Breast epithelium (tissue), 4 donors: ENCODE measurements around the gene PLPPR5. TPM values are rescaled to one million over a fixed set of nuclear protein-coding genes. Genes with fewer than 3 reads are reported as not detected.

Experiments used
- DNase-seq, 2 donors: peaks; one replicate each; pipeline ENCODE4 v3.0.0-alpha.2; 2019; ENCODE audit warnings: low spot score in 2 of 2
- H3K27ac ChIP-seq, 2 donors: fragments of 200-600 bp; sonication (generic) in 1 of 2; one replicate each; pipeline ENCODE4 v1.5.1; 2016 to 2019; ENCODE audit warnings: mild to moderate bottlenecking in 1 of 2
- H3K27me3 ChIP-seq, 2 donors: fragments of 200-600 bp; sonication (generic) in 1 of 2; one replicate each; pipeline versions ENCODE4 v1.5.1 to v1.6.0; 2017 to 2019; ENCODE audit warnings: control low read depth in 1 of 2, mild to moderate bottlenecking in 1 of 2
- H3K36me3 ChIP-seq: fragments of 200-600 bp; one replicate; pipeline ENCODE4 v1.5.1; 2019
- H3K4me1 ChIP-seq, 2 donors: fragments of 200-600 bp; sonication (generic); one replicate each; pipeline ENCODE4 v1.5.1; 2016 to 2019; ENCODE audit warnings: control low read depth in 1 of 2
- H3K4me3 ChIP-seq, 3 donors: fragments of 200-600 bp; sonication (generic); 1 replicate in 2 of 3; 2 replicates in 1 of 3; pipeline ENCODE4 v1.5.1; 2016 to 2019; ENCODE audit warnings: mild to moderate bottlenecking in 3 of 3, moderate library complexity in 2 of 3
- H3K9me3 ChIP-seq, 2 donors: fragments of 200-600 bp; sonication (generic) in 1 of 2; one replicate each; pipeline ENCODE4 v1.5.1; 2016 to 2019; ENCODE audit warnings: control low read depth in 1 of 2
- CTCF ChIP-seq, 3 donors: fragments of 450-650 bp; IDR thresholded peaks; one replicate each; pipeline ENCODE4 v1.5.1; 2016 to 2017; ENCODE audit warnings: antibody characterized with exemption in 3 of 3, mild to moderate bottlenecking in 3 of 3, moderate library complexity in 3 of 3
- POLR2A ChIP-seq: fragments of 450-650 bp; IDR thresholded peaks from one replicate; pipeline ENCODE4 v1.6.1; 2016; ENCODE audit warnings: antibody characterized with exemption, mild to moderate bottlenecking, moderate library complexity
- POLR2AphosphoS5 ChIP-seq, 3 donors: sonication (generic); formaldehyde crosslinking; IDR thresholded peaks; one replicate each; pipeline ENCODE4 v1.6.1; 2017; ENCODE audit warnings: antibody characterized with exemption in 3 of 3
- intact Hi-C: fragments of 100-400 bp; cut with DNase I; formaldehyde crosslinking; loops from one replicate; pipeline ENCODE4 v1.15.1; 2023; ENCODE audit warnings: low total_unique reads
- total RNA-seq, 3 donors: library from RNA; depleted of rRNA; stranded (reverse); fragments of >200 nt; gene quantifications; one replicate each; pipeline ENCODE4 v1.1.0, GENCODE V29; 2016

Gene PLPPR5
- total RNA-seq, 3 donors from 2014 or later, result not detected

DNA sequence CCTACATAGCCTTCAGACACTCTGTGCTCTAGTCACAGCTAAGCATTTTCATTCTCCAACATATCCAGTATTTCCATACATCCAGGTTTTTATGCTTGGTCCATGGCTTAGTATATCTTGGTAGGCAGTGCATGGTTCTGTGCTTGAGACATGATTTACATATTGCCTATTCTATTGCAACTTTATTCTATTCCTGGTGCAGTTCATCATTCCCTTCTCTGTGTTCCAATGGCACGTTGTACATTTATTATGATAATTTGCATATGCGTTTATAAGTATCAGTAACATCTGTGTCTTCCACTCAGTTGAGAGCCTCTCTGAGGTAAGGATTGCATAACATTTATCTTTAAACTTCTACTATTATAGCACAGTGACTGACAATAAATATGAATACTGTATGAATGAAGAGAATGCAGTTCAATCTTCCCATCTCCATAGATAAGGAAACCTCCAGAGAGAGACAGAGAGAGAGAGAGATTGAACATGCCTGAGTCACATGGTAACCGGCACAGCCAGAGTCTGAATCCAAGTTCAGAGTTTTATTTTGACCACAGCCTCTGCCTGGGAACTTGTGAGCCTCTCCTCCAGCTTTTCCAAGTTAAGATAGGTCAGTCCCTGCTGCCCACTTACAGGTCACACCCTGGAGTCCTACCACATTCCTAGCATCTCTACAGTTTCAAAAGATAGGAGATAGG is 41.5 kb downstream of the PLPPR5 start:
- intact Hi-C loops, result no loop called here
- no peaks in the 10 kb centered on the region for H3K36me3 ChIP-seq
- no peak for DNase-seq
- no peaks in the 10 kb centered on the region for H3K4me1 ChIP-seq
- no peak overlapping the region for H3K4me3 ChIP-seq
- TF ChIP-seq POLR2AphosphoS5 (IDR thresholded peaks at IDR 0.05) (no peak), CTCF (IDR thresholded peaks at IDR 0.05) (no peak), POLR2A (no peak)
- no peak overlapping the region for H3K27ac ChIP-seq
- H3K9me3 ChIP-seq, result no peaks in the 10 kb centered on the region
- H3K27me3 ChIP-seq, result no peaks in the 10 kb centered on the region

DNA sequence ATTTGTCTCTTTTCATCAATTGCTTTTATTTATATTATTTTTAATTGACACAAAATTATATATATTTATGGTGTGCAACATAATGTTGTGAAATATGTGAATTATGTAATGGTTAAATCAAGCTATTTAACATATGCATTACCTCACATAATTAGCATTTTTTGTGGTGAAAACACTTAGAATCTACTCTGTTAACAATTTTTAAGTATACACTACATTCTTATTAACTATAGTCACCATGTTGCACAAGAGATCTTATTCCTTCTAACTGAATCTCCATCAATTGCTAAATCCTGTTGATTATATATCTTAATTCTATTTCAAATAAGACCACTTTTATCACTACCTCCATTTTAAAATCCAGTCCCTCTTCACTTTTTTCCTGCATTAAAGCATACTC is 42.5 kb downstream of the PLPPR5 start:
- H3K27me3 ChIP-seq, result no peaks in the 10 kb centered on the region
- no peak for DNase-seq

DNA sequence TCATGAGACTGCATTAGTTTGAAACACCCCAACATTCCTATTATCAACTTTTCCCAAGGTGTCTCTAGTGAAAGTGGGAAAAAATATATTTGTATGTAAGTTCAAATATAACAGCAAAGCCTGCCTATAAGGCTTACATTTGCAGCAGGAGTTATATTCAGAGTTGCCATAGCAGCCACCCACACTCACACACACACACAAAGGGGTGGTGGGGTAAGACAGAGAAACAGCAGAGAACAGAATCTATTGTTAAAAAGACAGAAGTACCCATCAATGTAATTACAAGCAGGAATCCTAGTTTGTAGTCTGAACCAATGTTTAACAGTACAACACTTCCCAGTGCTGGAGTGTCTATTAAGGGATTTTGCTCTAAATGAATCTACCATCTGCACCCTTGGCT is 55.0 kb downstream of the PLPPR5 start:
- Histone ChIP-seq H3K27me3 (no peaks in the 10 kb centered on the region), H3K4me1 (no peaks in the 10 kb centered on the region), H3K36me3 (no peaks in the 10 kb centered on the region), H3K9me3 (no peaks in the 10 kb centered on the region), H3K27ac (no peak overlapping the region), H3K4me3 (no peak overlapping the region)
- TF ChIP-seq POLR2AphosphoS5 (IDR thresholded peaks at IDR 0.05) (no peak), POLR2A (no peak), CTCF (IDR thresholded peaks at IDR 0.05) (no peak)
- intact Hi-C loops, result no loop called here
- DNase-seq, result no peak

More for the DNA sequence above, 42.5 kb downstream of the PLPPR5 start:
- no peak overlapping the region for H3K27ac ChIP-seq
- H3K4me1 ChIP-seq, result no peaks in the 10 kb centered on the region
- H3K36me3 ChIP-seq, result no peaks in the 10 kb centered on the region
- intact Hi-C loops, result no loop called here
- H3K9me3 ChIP-seq, result no peaks in the 10 kb centered on the region
- TF ChIP-seq CTCF (IDR thresholded peaks at IDR 0.05), result no peak
- no peak for TF ChIP-seq POLR2AphosphoS5 (IDR thresholded peaks at IDR 0.05)
- no peak for TF ChIP-seq POLR2A
- H3K4me3 ChIP-seq, result no peak overlapping the region

- no peak for DNase-seq
- Histone ChIP-seq H3K9me3 (no peaks in the 10 kb centered on the region), H3K4me1 (no peaks in the 10 kb centered on the region), H3K4me3 (no peak overlapping the region), H3K36me3 (no peaks in the 10 kb centered on the region), H3K27ac (no peak overlapping the region), H3K27me3 (no peaks in the 10 kb centered on the region)
- intact Hi-C loops, result no loop called here
- TF ChIP-seq POLR2A (no peak), POLR2AphosphoS5 (IDR thresholded peaks at IDR 0.05) (no peak), CTCF (IDR thresholded peaks at IDR 0.05) (no peak)
Measured at GRCh38 chr1:98949166-98949565, 55.5 kb downstream of the PLPPR5 start.

DNA sequence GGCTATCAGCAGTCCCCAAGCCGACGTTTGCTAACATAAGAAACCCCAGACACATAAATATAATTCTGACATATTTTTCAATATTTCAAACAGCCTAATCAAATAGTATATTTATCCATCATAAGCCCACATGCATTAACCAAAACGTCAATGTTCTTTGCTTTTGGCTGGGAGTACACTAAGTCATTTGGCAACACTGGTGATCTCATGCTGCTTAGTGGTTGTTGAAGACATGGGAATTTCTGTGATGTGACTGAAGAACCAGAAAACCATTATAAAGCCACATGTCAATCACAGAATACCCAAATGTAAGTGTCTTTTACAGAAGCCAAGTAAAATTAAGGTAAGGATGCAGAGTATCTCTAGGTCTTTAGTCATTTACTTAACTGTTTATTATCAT is 57.6 kb downstream of the PLPPR5 start:
- DNase-seq, result no peak
- H3K4me3 ChIP-seq, result no peak overlapping the region
- intact Hi-C loops, result no loop called here
- no peak for TF ChIP-seq POLR2A
- TF ChIP-seq CTCF (IDR thresholded peaks at IDR 0.05), result no peak
- TF ChIP-seq POLR2AphosphoS5 (IDR thresholded peaks at IDR 0.05), result no peak
- no peaks in the 10 kb centered on the region for H3K9me3 ChIP-seq
- no peak overlapping the region for H3K27ac ChIP-seq
- H3K27me3 ChIP-seq, result no peaks in the 10 kb centered on the region
- H3K4me1 ChIP-seq, result no peaks in the 10 kb centered on the region
- no peaks in the 10 kb centered on the region for H3K36me3 ChIP-seq
